Prostate gland (tissue), 2 donors: ENCODE results near the gene ZNF155. TPM values are rescaled to one million over a fixed set of nuclear protein-coding genes. Genes with fewer than 3 reads are reported as not detected.
"Not testable (repeated sequence)": the region's sequence is repeated elsewhere in the genome, so short reads cannot be mapped to it uniquely, and the experiment has no call there.

Source experiments
- DNase-seq: peaks from one replicate; pipeline ENCODE4 v3.0.0-alpha.2; 2019; ENCODE audit warnings: low spot score
- H3K27ac ChIP-seq, 2 donors: fragments of 200-600 bp; sonication (generic); 2 replicates each; pipeline ENCODE4 v1.5.1; 2017 to 2019
- H3K27me3 ChIP-seq: fragments of 200-600 bp; sonication (generic); replicated peaks from 2 replicates; pipeline ENCODE4 v1.5.1; 2019; ENCODE audit not compliant: insufficient read depth
- H3K36me3 ChIP-seq, 2 donors: fragments of 200-600 bp; sonication (generic); 1 replicate in 1 of 2; 2 replicates in 1 of 2; pipeline versions ENCODE4 v1.5.1 to v1.8.1; 2017 to 2019
- H3K4me1 ChIP-seq: fragments of 200-600 bp; sonication (generic); replicated peaks from 2 replicates; pipeline ENCODE4 v1.5.1; 2019
- H3K4me3 ChIP-seq, 2 donors: fragments of 200-600 bp; sonication (generic); 2 replicates each; pipeline ENCODE4 v1.5.1; 2017 to 2019
- H3K9me3 ChIP-seq: fragments of 200-600 bp; sonication (generic); 2 replicates; pipeline ENCODE4 v1.5.1; 2017
- POLR2A ChIP-seq: fragments of 450-650 bp; IDR thresholded peaks from one replicate; pipeline ENCODE4 v1.6.1; 2016; ENCODE audit warnings: antibody characterized with exemption, mild to moderate bottlenecking
- POLR2AphosphoS5 ChIP-seq: sonication (generic); formaldehyde crosslinking; IDR thresholded peaks from one replicate; pipeline ENCODE4 v1.6.1; 2017; ENCODE audit warnings: antibody characterized with exemption
- WGBS: methylation state at CpG from one replicate; pipeline ENCODE4 v1.1.5; 2018; 5-methylcytosine and 5-hydroxymethylcytosine counted together
- intact Hi-C: fragments of 100-400 bp; cut with DNase I; formaldehyde crosslinking; loops from one replicate; pipeline ENCODE4 v1.14.2; 2022
- total RNA-seq, 2 donors: library from RNA; depleted of rRNA; stranded (reverse); fragments of >200 nt; gene quantifications; one replicate each; pipeline ENCODE4 v1.1.0, GENCODE V29; 2016
- TF ChIP-seq, protein P1 (sequence below), 4 experiments: fragments of 200-600 bp in 2 of 4; fragments of 450-650 bp in 2 of 4; sonication (generic) in 2 of 4; IDR thresholded peaks; 1 replicate in 3 of 4; 2 replicates in 1 of 4; pipeline ENCODE4 v1.5.1; 2016 to 2019; ENCODE audit warnings: antibody characterized with exemption in 4 of 4, mild to moderate bottlenecking in 2 of 4, moderate library complexity in 2 of 4

ZNF155 gene
- total RNA-seq, 2 donors from 2014 or later: 8.0 to 9.9 TPM

DNA sequence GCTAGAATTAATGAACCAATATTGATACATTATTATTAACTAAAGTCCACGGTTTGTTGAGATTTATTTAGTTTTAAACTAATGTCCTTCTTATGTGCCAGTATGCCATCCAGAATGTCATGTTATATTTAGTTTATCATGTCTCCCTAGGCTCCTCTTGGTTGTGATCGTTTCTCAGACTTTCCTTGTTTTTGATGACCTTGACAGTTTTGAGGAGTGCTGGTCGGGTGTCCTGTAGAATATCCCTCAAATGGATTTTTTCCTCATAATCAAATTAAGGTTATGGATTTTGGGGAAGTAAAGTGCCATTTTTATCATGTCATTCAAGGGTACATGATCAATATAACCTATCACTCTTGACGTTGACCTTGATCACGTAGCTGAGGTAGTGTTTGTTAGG, 42.8 kb upstream of the ZNF155 start:
- Histone ChIP-seq H3K27ac (no peak overlapping the region), H3K36me3 (no peaks in the 10 kb centered on the region), H3K4me1 (no peaks in the 10 kb centered on the region), H3K4me3 (no peak overlapping the region), H3K27me3 (no peaks in the 10 kb centered on the region), H3K9me3 (no peaks in the 10 kb centered on the region)
- 69% methylated on average over 5 of the region's 5 CpGs for WGBS
- no peak for DNase-seq
- TF ChIP-seq, protein P1, sequence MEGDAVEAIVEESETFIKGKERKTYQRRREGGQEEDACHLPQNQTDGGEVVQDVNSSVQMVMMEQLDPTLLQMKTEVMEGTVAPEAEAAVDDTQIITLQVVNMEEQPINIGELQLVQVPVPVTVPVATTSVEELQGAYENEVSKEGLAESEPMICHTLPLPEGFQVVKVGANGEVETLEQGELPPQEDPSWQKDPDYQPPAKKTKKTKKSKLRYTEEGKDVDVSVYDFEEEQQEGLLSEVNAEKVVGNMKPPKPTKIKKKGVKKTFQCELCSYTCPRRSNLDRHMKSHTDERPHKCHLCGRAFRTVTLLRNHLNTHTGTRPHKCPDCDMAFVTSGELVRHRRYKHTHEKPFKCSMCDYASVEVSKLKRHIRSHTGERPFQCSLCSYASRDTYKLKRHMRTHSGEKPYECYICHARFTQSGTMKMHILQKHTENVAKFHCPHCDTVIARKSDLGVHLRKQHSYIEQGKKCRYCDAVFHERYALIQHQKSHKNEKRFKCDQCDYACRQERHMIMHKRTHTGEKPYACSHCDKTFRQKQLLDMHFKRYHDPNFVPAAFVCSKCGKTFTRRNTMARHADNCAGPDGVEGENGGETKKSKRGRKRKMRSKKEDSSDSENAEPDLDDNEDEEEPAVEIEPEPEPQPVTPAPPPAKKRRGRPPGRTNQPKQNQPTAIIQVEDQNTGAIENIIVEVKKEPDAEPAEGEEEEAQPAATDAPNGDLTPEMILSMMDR (IDR thresholded peaks at IDR 0.05): no peak
- TF ChIP-seq POLR2A: no peak
- no peak for TF ChIP-seq POLR2AphosphoS5
- intact Hi-C loops: no loop called here

- H3K4me1 ChIP-seq, H3K9me3 ChIP-seq, intact Hi-C loops, DNase-seq, H3K36me3 ChIP-seq, H3K27me3 ChIP-seq, H3K27ac ChIP-seq, H3K4me3 ChIP-seq: not testable (repeated sequence)
- 0% methylated on average over 1 of the region's 1 CpG for WGBS
Measured at GRCh38 chr19:43947412-43947811, 36.6 kb upstream of the ZNF155 start.

GRCh38 chr19:43949803-43950202, 34.2 kb upstream of the ZNF155 start:
- H3K9me3 ChIP-seq, H3K36me3 ChIP-seq, H3K4me1 ChIP-seq, DNase-seq, H3K27ac ChIP-seq, H3K4me3 ChIP-seq, intact Hi-C loops, H3K27me3 ChIP-seq: not testable (repeated sequence)
- 85% methylated on average over 2 of the region's 2 CpGs for WGBS

DNA sequence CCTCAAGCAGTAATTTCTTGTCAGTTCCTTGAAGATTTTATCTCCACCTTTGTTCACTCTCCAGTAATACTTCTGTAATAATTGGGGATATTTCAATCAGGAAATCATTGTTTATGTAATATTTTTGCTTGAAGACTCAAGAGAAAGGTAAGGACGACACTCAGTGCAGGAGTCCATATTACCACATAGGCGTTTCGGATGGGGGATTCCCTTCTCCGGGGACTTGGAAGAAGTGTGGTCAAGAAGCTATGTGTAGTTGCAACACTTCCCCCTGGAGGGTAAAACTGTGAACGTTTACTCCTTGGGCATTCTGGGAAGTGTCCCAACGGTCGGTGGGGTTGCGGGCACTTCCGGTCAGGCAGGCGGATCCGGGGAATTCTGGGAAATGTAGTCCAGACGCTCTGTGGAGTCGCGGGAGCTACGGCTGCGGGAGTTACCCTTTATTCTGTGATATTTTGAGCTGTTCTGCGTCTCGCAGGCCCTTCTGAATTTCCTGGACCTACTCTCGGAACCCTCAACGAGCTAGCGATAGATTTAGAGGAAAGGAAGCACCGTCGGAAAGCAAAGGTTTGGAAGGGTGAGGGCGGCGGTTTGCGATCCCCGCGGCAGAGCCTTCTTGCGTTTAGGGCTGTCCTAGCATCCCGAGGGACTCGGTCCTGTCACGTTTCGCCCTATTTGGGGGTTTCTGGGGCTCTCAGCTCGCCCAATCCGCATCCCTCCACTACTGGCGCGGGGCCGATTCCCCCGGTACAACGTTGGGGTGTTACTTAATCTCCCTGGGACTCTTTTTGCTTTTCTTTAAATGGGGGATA, 32.9 kb upstream of the ZNF155 start, which contains the start of gene ZNF221:
TSS of gene ZNF221 (plus strand) at position 395 of the 812 bp plus-strand sequence. CDS start 11,499 bp downstream, outside the sequence.
- under 1% methylated on average over 40 of the region's 40 CpGs for WGBS
- H3K4me1 ChIP-seq: no peaks in the 10 kb centered on the region
- peak within 1 kb of the TSS; percentile 39 to 72 for H3K4me3 ChIP-seq
- DNase-seq: peak; percentile 93
- H3K36me3 ChIP-seq: no peaks in the 10 kb centered on the region
- H3K27me3 ChIP-seq: no peaks in the 10 kb centered on the region
- TF ChIP-seq, protein P1 (IDR thresholded peaks at IDR 0.05): peak in 3 of 4 experiments; percentile 46 to 63 (median 49)
- TF ChIP-seq POLR2A (no peak), POLR2AphosphoS5 (peak; percentile 98)
- H3K9me3 ChIP-seq: no peaks in the 10 kb centered on the region
- intact Hi-C loops: no loop called here
- peak within 1 kb of the TSS; percentile 42 to 65 for H3K27ac ChIP-seq

GRCh38 chr19:43956827-43957226, 27.2 kb upstream of the ZNF155 start:
- no peak overlapping the region for H3K4me3 ChIP-seq
- no peaks in the 10 kb centered on the region for H3K36me3 ChIP-seq
- intact Hi-C loops: no loop called here
- DNase-seq: no peak
- 97% methylated on average over 3 of the region's 3 CpGs for WGBS
- H3K27me3 ChIP-seq: no peaks in the 10 kb centered on the region
- H3K9me3 ChIP-seq: no peaks in the 10 kb centered on the region
- no peak overlapping the region for H3K27ac ChIP-seq
- TF ChIP-seq POLR2A (no peak), POLR2AphosphoS5 (no peak)
- TF ChIP-seq, protein P1 (IDR thresholded peaks at IDR 0.05): no peak
- no peaks in the 10 kb centered on the region for H3K4me1 ChIP-seq

DNA sequence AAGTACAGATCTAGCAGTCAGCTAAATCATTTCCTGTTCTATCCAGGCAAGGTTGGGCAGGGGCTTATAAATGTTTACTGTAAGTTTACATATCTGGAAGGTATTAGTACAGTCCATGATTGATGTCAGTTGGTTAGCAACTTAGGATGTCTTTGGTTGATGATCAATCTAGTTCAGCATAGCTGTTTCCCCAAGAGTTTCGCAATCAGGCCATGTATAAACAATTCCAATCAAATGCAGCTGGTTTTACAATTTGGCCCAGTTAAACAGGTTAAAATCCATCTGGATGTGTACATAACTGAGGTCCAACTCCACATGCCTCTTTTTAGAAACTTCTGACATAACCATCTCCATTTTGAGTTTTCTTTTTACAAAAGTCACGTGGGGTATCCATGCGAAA, 26.1 kb upstream of the ZNF155 start:
- WGBS: 97% methylated on average over 3 of the region's 3 CpGs
- Histone ChIP-seq H3K27me3 (no peaks in the 10 kb centered on the region), H3K27ac (no peak overlapping the region), H3K9me3 (no peaks in the 10 kb centered on the region), H3K4me1 (no peaks in the 10 kb centered on the region), H3K36me3 (no peaks in the 10 kb centered on the region), H3K4me3 (no peak overlapping the region)
- intact Hi-C loops: no loop called here
- no peak for TF ChIP-seq POLR2A
- TF ChIP-seq, protein P1 (IDR thresholded peaks at IDR 0.05): no peak
- DNase-seq: no peak
